Tibial artery (tissue), 4 donors: ENCODE results near the gene FAR1.

Experiments
- DNase-seq, 2 donors: peaks; one replicate each; pipeline ENCODE4 v3.0.0-alpha.2; 2019
- H3K27ac ChIP-seq, 2 donors: fragments of 200-600 bp; sonication (generic) in 1 of 2; 1 replicate in 1 of 2; 2 replicates in 1 of 2; pipeline ENCODE4 v1.5.1; 2018 to 2019; ENCODE audit warnings: mild to moderate bottlenecking in 1 of 2
- H3K27me3 ChIP-seq, 2 donors: fragments of 200-600 bp; sonication (generic) in 1 of 2; one replicate each; pipeline versions ENCODE4 v1.5.1 to v1.6.0; 2016 to 2019
- H3K36me3 ChIP-seq, 3 donors: fragments of 200-600 bp; sonication (generic) in 2 of 3; one replicate each; pipeline ENCODE4 v1.5.1; 2016 to 2019; ENCODE audit warnings: mild to moderate bottlenecking in 2 of 3
- H3K4me1 ChIP-seq, 4 donors: fragments of 200-600 bp; sonication (generic) in 2 of 4; 1 replicate in 3 of 4; 2 replicates in 1 of 4; pipeline ENCODE4 v1.5.1; 2016 to 2019
- H3K4me3 ChIP-seq, 2 donors: fragments of 200-600 bp; sonication (generic) in 1 of 2; 1 replicate in 1 of 2; 2 replicates in 1 of 2; pipeline ENCODE4 v1.5.1; 2018 to 2019; ENCODE audit warnings: mild to moderate bottlenecking in 2 of 2
- H3K9me3 ChIP-seq, 3 donors: fragments of 200-600 bp; sonication (generic) in 1 of 3; one replicate each; pipeline ENCODE4 v1.5.1; 2016 to 2019
- CTCF ChIP-seq, 2 experiments: fragments of 200-600 bp in 1 of 2; fragments of 450-650 bp in 1 of 2; IDR thresholded peaks; one replicate each; pipeline ENCODE4 v1.5.1; 2017 to 2019; ENCODE audit warnings: antibody characterized with exemption in 2 of 2, mild to moderate bottlenecking in 1 of 2, moderate library complexity in 1 of 2
- intact Hi-C: fragments of 100-400 bp; cut with DNase I; formaldehyde crosslinking; loops from one replicate; pipeline ENCODE4 v1.15.0; 2023; ENCODE audit warnings: low total_unique reads

The FAR1 gene

GRCh38 chr11:13772223-13773046 lies 104.0 kb downstream of the FAR1 start:
- Histone ChIP-seq H3K9me3 (no peaks in the 10 kb centered on the region), H3K4me1 (no peaks in the 10 kb centered on the region), H3K27ac (no peak overlapping the region), H3K27me3 (peaks cover 0 to 3% of the 10 kb centered on the region in 2 donors), H3K36me3 (no peaks in the 10 kb centered on the region), H3K4me3 (no peak overlapping the region)
- no peak for DNase-seq
- intact Hi-C loops = no loop called here
- TF ChIP-seq CTCF (IDR thresholded peaks at IDR 0.05) = no peak

- no peak overlapping the region for H3K27ac ChIP-seq
- no peaks in the 10 kb centered on the region for H3K9me3 ChIP-seq
- no peaks in the 10 kb centered on the region for H3K4me1 ChIP-seq
- H3K4me3 ChIP-seq = no peak overlapping the region
- H3K36me3 ChIP-seq = no peaks in the 10 kb centered on the region
- H3K27me3 ChIP-seq = peaks cover 0 to 3% of the 10 kb centered on the region in 2 donors
- intact Hi-C loops = no loop called here
- no peak for TF ChIP-seq CTCF (IDR thresholded peaks at IDR 0.05)
- no peak for DNase-seq
Measured at GRCh38 chr11:13775471-13775870, 107.0 kb downstream of the FAR1 start.

GRCh38 chr11:13776134-13776815 lies 107.8 kb downstream of the FAR1 start:
- H3K9me3 ChIP-seq = no peaks in the 10 kb centered on the region
- H3K27ac ChIP-seq = no peak overlapping the region
- no peak for DNase-seq
- H3K4me3 ChIP-seq = no peak overlapping the region
- intact Hi-C loops = no loop called here
- no peak for TF ChIP-seq CTCF (IDR thresholded peaks at IDR 0.05)
- H3K4me1 ChIP-seq = no peaks in the 10 kb centered on the region
- H3K27me3 ChIP-seq = peaks cover 0 to 3% of the 10 kb centered on the region in 2 donors
- H3K36me3 ChIP-seq = no peaks in the 10 kb centered on the region

GRCh38 chr11:13777341-13777985 lies 109.0 kb downstream of the FAR1 start:
- no peak for TF ChIP-seq CTCF (IDR thresholded peaks at IDR 0.05)

GRCh38 chr11:13778345-13778744 lies 109.9 kb downstream of the FAR1 start:
- Histone ChIP-seq H3K27me3 (no peaks in the 10 kb centered on the region), H3K27ac (no peak overlapping the region), H3K36me3 (no peaks in the 10 kb centered on the region), H3K9me3 (no peaks in the 10 kb centered on the region), H3K4me3 (no peak overlapping the region), H3K4me1 (no peaks in the 10 kb centered on the region)
- no peak for DNase-seq
- TF ChIP-seq CTCF (IDR thresholded peaks at IDR 0.05) = no peak
- intact Hi-C loops = no loop called here

More at GRCh38 chr11:13777341-13777985, 109.0 kb downstream of the FAR1 start:
- no peaks in the 10 kb centered on the region for H3K9me3 ChIP-seq
- H3K36me3 ChIP-seq = no peaks in the 10 kb centered on the region
- no peak for DNase-seq
- H3K4me1 ChIP-seq = no peaks in the 10 kb centered on the region
- peaks cover 0 to 3% of the 10 kb centered on the region in 2 donors for H3K27me3 ChIP-seq
- intact Hi-C loops = no loop called here
- no peak overlapping the region for H3K4me3 ChIP-seq
- no peak overlapping the region for H3K27ac ChIP-seq
